Measurements from ENCODE around the gene TRIM3.

GRCh38 chr11:6516865-6517264 lies 43.1 kb upstream of the TRIM3 start:
- TF ChIP-seq, protein P1, sequence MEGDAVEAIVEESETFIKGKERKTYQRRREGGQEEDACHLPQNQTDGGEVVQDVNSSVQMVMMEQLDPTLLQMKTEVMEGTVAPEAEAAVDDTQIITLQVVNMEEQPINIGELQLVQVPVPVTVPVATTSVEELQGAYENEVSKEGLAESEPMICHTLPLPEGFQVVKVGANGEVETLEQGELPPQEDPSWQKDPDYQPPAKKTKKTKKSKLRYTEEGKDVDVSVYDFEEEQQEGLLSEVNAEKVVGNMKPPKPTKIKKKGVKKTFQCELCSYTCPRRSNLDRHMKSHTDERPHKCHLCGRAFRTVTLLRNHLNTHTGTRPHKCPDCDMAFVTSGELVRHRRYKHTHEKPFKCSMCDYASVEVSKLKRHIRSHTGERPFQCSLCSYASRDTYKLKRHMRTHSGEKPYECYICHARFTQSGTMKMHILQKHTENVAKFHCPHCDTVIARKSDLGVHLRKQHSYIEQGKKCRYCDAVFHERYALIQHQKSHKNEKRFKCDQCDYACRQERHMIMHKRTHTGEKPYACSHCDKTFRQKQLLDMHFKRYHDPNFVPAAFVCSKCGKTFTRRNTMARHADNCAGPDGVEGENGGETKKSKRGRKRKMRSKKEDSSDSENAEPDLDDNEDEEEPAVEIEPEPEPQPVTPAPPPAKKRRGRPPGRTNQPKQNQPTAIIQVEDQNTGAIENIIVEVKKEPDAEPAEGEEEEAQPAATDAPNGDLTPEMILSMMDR (IDR thresholded peaks at IDR 0.05), result no peak
- TF ChIP-seq POLR2A (IDR thresholded peaks at IDR 0.05), result no peak
